ENCODE data around the gene UQCC2. TPM values are rescaled to one million over a fixed set of nuclear protein-coding genes. Genes with fewer than 3 reads are reported as not detected.

Gene UQCC2
- total RNA-seq, 2 experiments from 2014 or later: 64.9 to 85.3 TPM

GRCh38 chr6:33750244-33750991, 38.9 kb upstream of the UQCC2 start:
- Histone ChIP-seq H3K79me2 (ENCODE audit: insufficient read depth, low read depth, low read length) (no peaks in the 10 kb centered on the region), H3K27ac (ENCODE audit: low read depth, low read length, poor library complexity, severe bottlenecking) (no peak overlapping the region), H3K9me3 (ENCODE audit: low read length) (no peaks in the 10 kb centered on the region), H3K9me2 (ENCODE audit: insufficient read depth, low read length) (no peaks in the 10 kb centered on the region), H3K4me3 (ENCODE audit: low read depth, low read length, poor library complexity, severe bottlenecking) (no peak overlapping the region), H2AFZ (ENCODE audit: low read length) (no peak overlapping the region), H3K36me3 (ENCODE audit: insufficient read depth, low read length) (no peaks in the 10 kb centered on the region), H3K4me1 (ENCODE audit: insufficient read depth, low read length, poor library complexity, severe bottlenecking) (no peaks in the 10 kb centered on the region), H3K4me2 (ENCODE audit: low read length) (no peak overlapping the region), H4K20me1 (ENCODE audit: insufficient read depth, low read length) (no peaks in the 10 kb centered on the region)
- intact Hi-C loops (cut with micrococcal nuclease; ENCODE audit: unreplicated experiment): no loop called here
- CTCF ChIA-PET (ENCODE audit: unreplicated experiment): no interaction called here
- BruUV-seq (replicated peaks): no TSS peak
- DNase-seq (ENCODE audit: low spot score): no peak
- POLR2A ChIA-PET: interaction anchor here (1.3 kb wide), 1 partner anchor 39 kb away, joined by 5 read pairs; the partner anchor contains the start of gene UQCC2
- TF ChIP-seq EZH2phosphoT487 (IDR thresholded peaks at IDR 0.05; ENCODE audit: borderline replicate concordance, low read depth, low read length) (no peak), CTCF (conservative IDR thresholded peaks at IDR 0.05; ENCODE audit: low read length) (no peak)

GRCh38 chr6:33749401-33749800, 37.9 kb upstream of the UQCC2 start:
- Histone ChIP-seq H3K27ac (ENCODE audit: low read depth, low read length, poor library complexity, severe bottlenecking) (no peak overlapping the region), H3K9me2 (ENCODE audit: insufficient read depth, low read length) (no peaks in the 10 kb centered on the region), H2AFZ (ENCODE audit: low read length) (no peak overlapping the region), H3K4me3 (ENCODE audit: low read depth, low read length, poor library complexity, severe bottlenecking) (no peak overlapping the region), H4K20me1 (ENCODE audit: insufficient read depth, low read length) (no peaks in the 10 kb centered on the region), H3K9me3 (ENCODE audit: low read length) (no peaks in the 10 kb centered on the region), H3K4me1 (ENCODE audit: insufficient read depth, low read length, poor library complexity, severe bottlenecking) (no peaks in the 10 kb centered on the region), H3K4me2 (ENCODE audit: low read length) (no peak overlapping the region), H3K36me3 (ENCODE audit: insufficient read depth, low read length) (no peaks in the 10 kb centered on the region), H3K79me2 (ENCODE audit: insufficient read depth, low read depth, low read length) (no peaks in the 10 kb centered on the region)
- intact Hi-C loops (cut with micrococcal nuclease; ENCODE audit: unreplicated experiment): loop anchor here (10.0 kb wide), 1 partner anchor 405 kb away; no protein-coding TSS in a partner anchor
- TF ChIP-seq EZH2phosphoT487 (IDR thresholded peaks at IDR 0.05; ENCODE audit: borderline replicate concordance, low read depth, low read length) (no peak), CTCF (conservative IDR thresholded peaks at IDR 0.05; ENCODE audit: low read length) (no peak)
- no TSS peak for BruUV-seq (replicated peaks)
- ChIA-PET POLR2A (interaction anchor here (0.5 to 1.3 kb wide), 2 partner anchors 38 to 677 kb away, joined by 5 read pairs; partner anchors contain the start of genes RPS10 and UQCC2), CTCF (ENCODE audit: unreplicated experiment) (no interaction called here)
- DNase-seq (ENCODE audit: low spot score): no peak

- no peak overlapping the region for H3K4me2 ChIP-seq (ENCODE audit: low read length)
- no peaks in the 10 kb centered on the region for H3K36me3 ChIP-seq (ENCODE audit: insufficient read depth, low read length)
- H3K4me3 ChIP-seq (ENCODE audit: low read depth, low read length, poor library complexity, severe bottlenecking): no peak overlapping the region
- H3K9me2 ChIP-seq (ENCODE audit: insufficient read depth, low read length): no peaks in the 10 kb centered on the region
- no peaks in the 10 kb centered on the region for H3K79me2 ChIP-seq (ENCODE audit: insufficient read depth, low read depth, low read length)
- BruUV-seq (replicated peaks): no TSS peak
- H3K9me3 ChIP-seq (ENCODE audit: low read length): no peaks in the 10 kb centered on the region
- POLR2A ChIA-PET: interaction anchor here (1.3 kb wide), 1 partner anchor 38 kb away, joined by 5 read pairs; the partner anchor contains the start of gene UQCC2
- intact Hi-C loops (cut with micrococcal nuclease; ENCODE audit: unreplicated experiment): loop anchor here (10.0 kb wide), 1 partner anchor 406 kb away; no protein-coding TSS in a partner anchor
- no peak overlapping the region for H2AFZ ChIP-seq (ENCODE audit: low read length)
- TF ChIP-seq CTCF (conservative IDR thresholded peaks at IDR 0.05; ENCODE audit: low read length) (no peak), EZH2phosphoT487 (IDR thresholded peaks at IDR 0.05; ENCODE audit: borderline replicate concordance, low read depth, low read length) (no peak)
- H3K27ac ChIP-seq (ENCODE audit: low read depth, low read length, poor library complexity, severe bottlenecking): no peak overlapping the region
- CTCF ChIA-PET (ENCODE audit: unreplicated experiment): no interaction called here
- DNase-seq (ENCODE audit: low spot score): no peak
- no peaks in the 10 kb centered on the region for H4K20me1 ChIP-seq (ENCODE audit: insufficient read depth, low read length)
- H3K4me1 ChIP-seq (ENCODE audit: insufficient read depth, low read length, poor library complexity, severe bottlenecking): no peaks in the 10 kb centered on the region
Observed at GRCh38 chr6:33748841-33749240, 37.3 kb upstream of the UQCC2 start.
